Tibial artery (tissue), 4 donors: ENCODE results near the gene POFUT2.

Experiments
- DNase-seq, 2 donors: peaks; one replicate each; pipeline ENCODE4 v3.0.0-alpha.2; 2019
- H3K27ac ChIP-seq, 2 donors: fragments of 200-600 bp; sonication (generic) in 1 of 2; 1 replicate in 1 of 2; 2 replicates in 1 of 2; pipeline ENCODE4 v1.5.1; 2018 to 2019; ENCODE audit warnings: mild to moderate bottlenecking in 1 of 2
- H3K27me3 ChIP-seq, 2 donors: fragments of 200-600 bp; sonication (generic) in 1 of 2; one replicate each; pipeline versions ENCODE4 v1.5.1 to v1.6.0; 2016 to 2019
- H3K36me3 ChIP-seq, 3 donors: fragments of 200-600 bp; sonication (generic) in 2 of 3; one replicate each; pipeline ENCODE4 v1.5.1; 2016 to 2019; ENCODE audit warnings: mild to moderate bottlenecking in 2 of 3
- H3K4me1 ChIP-seq, 4 donors: fragments of 200-600 bp; sonication (generic) in 2 of 4; 1 replicate in 3 of 4; 2 replicates in 1 of 4; pipeline ENCODE4 v1.5.1; 2016 to 2019
- H3K4me3 ChIP-seq, 2 donors: fragments of 200-600 bp; sonication (generic) in 1 of 2; 1 replicate in 1 of 2; 2 replicates in 1 of 2; pipeline ENCODE4 v1.5.1; 2018 to 2019; ENCODE audit warnings: mild to moderate bottlenecking in 2 of 2
- H3K9me3 ChIP-seq, 3 donors: fragments of 200-600 bp; sonication (generic) in 1 of 3; one replicate each; pipeline ENCODE4 v1.5.1; 2016 to 2019
- intact Hi-C: fragments of 100-400 bp; cut with DNase I; formaldehyde crosslinking; loops from one replicate; pipeline ENCODE4 v1.15.0; 2023; ENCODE audit warnings: low total_unique reads
- TF ChIP-seq, protein P1 (sequence below), 2 experiments: fragments of 200-600 bp in 1 of 2; fragments of 450-650 bp in 1 of 2; IDR thresholded peaks; one replicate each; pipeline ENCODE4 v1.5.1; 2017 to 2019; ENCODE audit warnings: antibody characterized with exemption in 2 of 2, mild to moderate bottlenecking in 1 of 2, moderate library complexity in 1 of 2

POFUT2 gene

DNA sequence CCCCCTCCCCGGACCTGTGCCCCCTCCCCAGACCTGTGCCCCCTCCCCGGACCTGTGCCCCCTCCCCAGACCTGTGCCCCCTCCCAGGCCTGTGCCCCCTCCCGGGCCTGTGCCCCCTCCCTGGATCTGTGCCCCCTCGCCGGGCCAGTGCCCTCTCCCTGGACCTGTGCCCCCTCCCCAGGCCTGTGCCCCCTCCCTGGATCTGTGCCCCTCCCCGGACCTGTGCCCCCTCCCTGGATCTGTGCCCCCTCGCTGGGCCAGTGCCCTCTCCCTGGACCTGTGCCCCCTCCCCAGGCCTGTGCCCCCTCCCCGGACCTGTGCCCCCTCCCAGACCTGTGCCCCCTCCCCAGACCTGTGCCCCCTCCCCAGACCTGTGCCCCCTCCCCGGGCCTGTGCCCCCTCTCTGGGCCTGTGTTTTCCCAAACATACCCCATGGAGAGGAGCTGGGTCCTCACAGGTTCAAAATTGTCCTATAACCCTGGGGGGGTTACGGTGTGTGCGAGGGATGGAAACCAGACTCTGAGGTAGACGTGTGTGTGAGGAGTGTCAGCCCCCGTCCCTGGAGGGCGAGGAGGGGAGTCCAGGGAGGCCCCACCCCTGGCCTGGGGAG is 47.6 kb upstream of the POFUT2 start:
- Histone ChIP-seq H3K36me3 (no peaks in the 10 kb centered on the region), H3K9me3 (no peaks in the 10 kb centered on the region), H3K4me1 (peaks cover 0 to 33% (median 9%) of the 10 kb centered on the region in 4 donors), H3K27ac (peak overlapping the region in 1 of 2 donors; percentile 46), H3K4me3 (no peak overlapping the region), H3K27me3 (no peaks in the 10 kb centered on the region)
- intact Hi-C loops = no loop called here
- peak in 1 of 2 donors; percentile 62 for DNase-seq
- TF ChIP-seq, protein P1, sequence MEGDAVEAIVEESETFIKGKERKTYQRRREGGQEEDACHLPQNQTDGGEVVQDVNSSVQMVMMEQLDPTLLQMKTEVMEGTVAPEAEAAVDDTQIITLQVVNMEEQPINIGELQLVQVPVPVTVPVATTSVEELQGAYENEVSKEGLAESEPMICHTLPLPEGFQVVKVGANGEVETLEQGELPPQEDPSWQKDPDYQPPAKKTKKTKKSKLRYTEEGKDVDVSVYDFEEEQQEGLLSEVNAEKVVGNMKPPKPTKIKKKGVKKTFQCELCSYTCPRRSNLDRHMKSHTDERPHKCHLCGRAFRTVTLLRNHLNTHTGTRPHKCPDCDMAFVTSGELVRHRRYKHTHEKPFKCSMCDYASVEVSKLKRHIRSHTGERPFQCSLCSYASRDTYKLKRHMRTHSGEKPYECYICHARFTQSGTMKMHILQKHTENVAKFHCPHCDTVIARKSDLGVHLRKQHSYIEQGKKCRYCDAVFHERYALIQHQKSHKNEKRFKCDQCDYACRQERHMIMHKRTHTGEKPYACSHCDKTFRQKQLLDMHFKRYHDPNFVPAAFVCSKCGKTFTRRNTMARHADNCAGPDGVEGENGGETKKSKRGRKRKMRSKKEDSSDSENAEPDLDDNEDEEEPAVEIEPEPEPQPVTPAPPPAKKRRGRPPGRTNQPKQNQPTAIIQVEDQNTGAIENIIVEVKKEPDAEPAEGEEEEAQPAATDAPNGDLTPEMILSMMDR (IDR thresholded peaks at IDR 0.05) = no peak

DNA sequence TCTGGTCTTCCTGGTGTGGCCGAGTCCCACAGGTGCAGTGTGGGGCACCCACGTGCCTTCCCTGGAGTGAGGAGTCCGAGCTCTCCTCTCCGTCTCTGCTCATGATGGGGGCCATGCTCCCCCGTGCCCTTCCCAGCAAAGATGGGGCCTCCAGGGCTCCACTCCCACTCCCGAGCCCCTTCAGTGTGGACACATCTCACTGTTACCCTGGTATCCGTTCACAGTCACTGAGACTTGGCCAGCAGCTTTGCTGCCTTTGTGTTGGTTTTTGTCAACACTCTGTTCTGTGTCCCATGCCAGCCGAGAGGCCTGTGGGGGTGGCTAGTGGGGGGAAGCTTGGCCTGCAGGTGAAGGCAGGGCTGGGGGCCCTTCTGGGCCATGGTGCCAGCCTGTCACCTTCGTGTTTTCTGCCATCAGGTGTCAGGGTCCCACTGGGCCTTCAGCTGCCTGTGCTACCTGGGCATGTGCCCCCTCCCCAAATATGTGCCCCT is 46.9 kb upstream of the POFUT2 start:
- intact Hi-C loops = no loop called here
- TF ChIP-seq, protein P1 (IDR thresholded peaks at IDR 0.05) = no peak
- H3K36me3 ChIP-seq = no peaks in the 10 kb centered on the region
- H3K27me3 ChIP-seq = no peaks in the 10 kb centered on the region
- peak in 1 of 2 donors; percentile 56 for DNase-seq
- peaks cover 0 to 39% (median 14%) of the 10 kb centered on the region in 4 donors for H3K4me1 ChIP-seq
- H3K4me3 ChIP-seq = no peak overlapping the region
- H3K27ac ChIP-seq = no peak overlapping the region
- no peaks in the 10 kb centered on the region for H3K9me3 ChIP-seq

DNA sequence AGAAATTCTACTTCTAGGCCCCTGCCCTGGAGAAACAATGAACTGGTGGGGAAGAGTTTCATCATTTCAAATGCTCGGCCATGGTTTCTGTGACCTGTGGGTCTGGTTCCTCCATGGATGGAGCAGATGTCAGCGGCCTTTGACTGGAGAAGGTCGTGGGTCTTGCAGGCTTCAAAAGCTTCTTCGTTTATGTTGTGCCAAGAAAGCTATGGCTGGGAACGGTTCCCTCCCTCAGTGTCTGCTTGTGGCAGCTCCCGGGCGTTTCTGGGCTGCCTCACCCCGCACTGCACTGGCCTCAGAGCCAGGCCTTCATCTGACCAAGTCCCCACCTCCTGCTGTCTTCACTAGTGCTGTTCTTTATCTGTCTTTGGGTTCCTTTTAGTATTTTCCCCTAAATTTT is 46.4 kb upstream of the POFUT2 start:
- peaks cover 0 to 44% (median 16%) of the 10 kb centered on the region in 4 donors for H3K4me1 ChIP-seq
- intact Hi-C loops = no loop called here
- TF ChIP-seq, protein P1 (IDR thresholded peaks at IDR 0.05) = no peak

DNA sequence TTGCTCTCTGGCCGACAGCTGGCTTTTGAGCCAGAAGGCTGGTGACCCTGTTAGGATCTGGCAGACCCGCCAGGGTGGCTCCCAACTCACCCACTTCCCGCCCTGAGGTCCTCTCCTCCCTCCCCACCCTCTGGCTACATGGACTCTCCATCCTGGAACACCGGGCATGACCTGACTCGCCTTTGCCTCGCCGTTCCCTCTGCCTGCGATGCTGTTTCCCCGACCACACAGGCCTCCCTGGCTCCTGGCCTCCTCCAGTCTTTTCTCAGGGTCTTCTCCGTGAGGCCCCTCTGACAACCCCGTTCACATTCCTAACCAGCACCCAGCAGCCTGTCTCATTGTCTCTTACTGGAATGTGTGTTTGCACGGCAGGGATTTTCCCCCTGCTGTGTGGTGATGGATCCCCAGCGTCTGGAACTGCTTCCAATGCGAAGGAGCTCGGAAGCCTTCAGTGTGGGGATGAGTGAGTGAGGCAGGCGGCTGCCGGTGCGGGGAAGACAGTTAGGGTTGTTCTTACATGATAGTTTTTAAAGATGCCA is 46.0 kb upstream of the POFUT2 start:
- Histone ChIP-seq H3K27ac (no peak overlapping the region), H3K9me3 (no peaks in the 10 kb centered on the region), H3K4me3 (no peak overlapping the region), H3K4me1 (peaks cover 0 to 47% (median 16%) of the 10 kb centered on the region in 4 donors), H3K36me3 (no peaks in the 10 kb centered on the region), H3K27me3 (no peaks in the 10 kb centered on the region)
- peak in 1 of 2 donors; percentile 56 for DNase-seq
- TF ChIP-seq, protein P1 (IDR thresholded peaks at IDR 0.05) = no peak
- intact Hi-C loops = no loop called here

More for the DNA sequence above, 46.4 kb upstream of the POFUT2 start:
- Histone ChIP-seq H3K9me3 (no peaks in the 10 kb centered on the region), H3K36me3 (no peaks in the 10 kb centered on the region), H3K27ac (no peak overlapping the region), H3K4me3 (no peak overlapping the region), H3K27me3 (no peaks in the 10 kb centered on the region)
- no peak for DNase-seq

DNA sequence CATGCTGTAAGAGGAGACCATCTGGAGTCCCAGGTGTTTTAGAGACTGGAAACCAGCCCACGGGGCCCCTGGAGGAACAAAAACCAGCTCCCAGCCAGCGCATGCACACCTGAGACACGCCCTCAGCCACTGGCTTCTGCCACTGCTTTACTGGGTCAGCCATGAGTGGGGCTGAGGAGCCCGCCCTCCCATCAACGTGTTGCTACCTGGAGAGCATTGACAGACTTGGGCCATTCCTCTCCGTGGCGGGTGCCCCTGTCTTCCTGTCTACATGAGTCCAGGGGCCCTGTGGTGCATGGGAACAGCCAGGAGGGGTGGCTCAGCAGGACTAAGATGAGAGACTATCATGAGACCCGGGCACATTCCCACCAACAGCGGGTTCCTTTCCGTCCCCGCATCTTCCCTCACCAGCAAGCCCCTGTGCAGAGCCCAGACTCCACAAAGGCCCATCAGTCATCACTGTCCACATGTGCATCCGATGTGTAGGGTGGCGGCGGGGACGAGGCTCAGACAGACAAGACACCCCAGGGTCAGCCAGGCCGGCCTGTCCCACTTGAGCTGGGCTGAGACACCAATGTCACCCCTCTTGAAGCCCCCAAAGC is 45.4 kb upstream of the POFUT2 start:
- Histone ChIP-seq H3K36me3 (no peaks in the 10 kb centered on the region), H3K4me1 (peaks cover 0 to 47% (median 16%) of the 10 kb centered on the region in 4 donors), H3K9me3 (no peaks in the 10 kb centered on the region), H3K4me3 (no peak overlapping the region), H3K27me3 (no peaks in the 10 kb centered on the region), H3K27ac (no peak overlapping the region)
- peak in 1 of 2 donors; percentile 65 for DNase-seq
- intact Hi-C loops = no loop called here
- TF ChIP-seq, protein P1 (IDR thresholded peaks at IDR 0.05) = no peak
